K562 (cell line): Measurements from ENCODE around the gene TACR1. TPM values are rescaled to one million over a fixed set of nuclear protein-coding genes. Genes with fewer than 3 reads are reported as not detected.
"Not testable (repeated sequence)": the region's sequence is repeated elsewhere in the genome, so short reads cannot be mapped to it uniquely, and the experiment has no call there.

Source experiments
- ATAC-seq: fragments of 200-7000 bp; cut with Tn5 transposase; 3 replicates; pipeline ENCODE4 v1.9.1; 2020; ENCODE audit warnings: moderate library complexity
- BruUV-seq: library from RNA; stranded (reverse); fragments of 400-500 nt; replicated peaks from 2 replicates; lab custom pipeline; 2021; lab: Mats Ljungman, UMichigan
- CTCF ChIA-PET: fragments of 300-600 bp; formaldehyde crosslinking; extraction: SDS; loops from one replicate; lab custom pipeline; 2021; ENCODE audit warnings: low intra/inter-chr PET ratio; lab: Yijun Ruan, JAX
- POLR2A ChIA-PET: fragments of 300-600, 350-650 bp; sonication (Branson Sonifier 250); formaldehyde crosslinking; extraction: SDS; loops from one replicate; lab custom pipeline; 2021; ENCODE audit warnings: antibody characterized with exemption, inconsistent platforms; lab: Yijun Ruan, JAX
- DNase-seq, 4 experiments: peaks; one replicate each; pipeline versions ENCODE4 v3.0.0 to v3.0.0-alpha.2; 2011 to 2018; ENCODE audit warnings: low spot score in 3 of 4, mixed read lengths in 3 of 4; ENCODE audit errors: extremely low read depth in 1 of 4
- FAIRE-seq: peaks from 2 replicates; lab custom pipeline; 2011; peaks lifted over from hg19 to GRCh38; lab: Jason Lieb, UNC
- H2AFZ ChIP-seq: 2 replicates; pipeline ENCODE4 v1.6.0; 2011; ENCODE audit warnings: low read depth, low read length, control low read depth, inconsistent platforms
- H3K27ac ChIP-seq: fragments of 200-600 bp; 3 replicates; pipeline ENCODE4 v1.8.0; 2011; ENCODE audit warnings: low read depth, mild to moderate bottlenecking, control low read depth, inconsistent platforms, low read length, moderate library complexity, mixed read lengths; ENCODE audit errors: extremely low read depth
- H3K27me3 ChIP-seq, 2 experiments: fragments of 300-600 bp in 1 of 2; 2 replicates in 1 of 2; 3 replicates in 1 of 2; pipeline versions ENCODE4 v1.6.0 to v1.8.0; 2011; ENCODE audit warnings: inconsistent platforms in 2 of 2, low read length in 2 of 2, mild to moderate bottlenecking in 1 of 2, mixed read lengths in 1 of 2, moderate library complexity in 1 of 2; ENCODE audit not compliant: control insufficient read depth in 2 of 2, insufficient read depth in 2 of 2
- H3K36me3 ChIP-seq: fragments of 300-600 bp; 3 replicates; pipeline ENCODE4 v1.8.0; 2011; ENCODE audit warnings: mild to moderate bottlenecking, low read length, inconsistent platforms; ENCODE audit not compliant: control insufficient read depth, insufficient read depth
- H3K4me1 ChIP-seq, 2 experiments: fragments of 200-600 bp in 1 of 2; replicated peaks in 1 of 2; 2 replicates in 1 of 2; 3 replicates in 1 of 2; pipeline versions ENCODE4 v1.5.1 to v1.8.0; 2011; ENCODE audit warnings: inconsistent platforms in 2 of 2, low read length in 2 of 2, mild to moderate bottlenecking in 1 of 2, mixed read lengths in 1 of 2, moderate library complexity in 1 of 2; ENCODE audit not compliant: control insufficient read depth in 2 of 2, insufficient read depth in 2 of 2
- H3K4me2 ChIP-seq: 2 replicates; pipeline ENCODE4 v1.6.1; 2011; ENCODE audit warnings: low read length, control low read depth, inconsistent platforms, mixed read lengths; ENCODE audit not compliant: insufficient read depth
- H3K4me3 ChIP-seq: fragments of 200-600 bp; sonication (generic), shearing (Covaris generic); 2 replicates; pipeline ENCODE4 v1.5.1; 2016; ENCODE audit warnings: control low read depth, inconsistent platforms
- H3K79me2 ChIP-seq: fragments of 200-600 bp; 3 replicates; pipeline ENCODE4 v1.8.0; 2011; ENCODE audit warnings: low read length, inconsistent platforms; ENCODE audit not compliant: control insufficient read depth, insufficient read depth
- H3K9ac ChIP-seq, 2 experiments: 2 replicates each; pipeline versions ENCODE4 v1.6.0 to v1.6.1; 2011; ENCODE audit warnings: low read depth in 2 of 2, low read length in 2 of 2, control low read depth in 1 of 2, inconsistent platforms in 1 of 2, mild to moderate bottlenecking in 1 of 2, mixed read lengths in 1 of 2; ENCODE audit not compliant: insufficient read depth in 1 of 2
- H3K9me1 ChIP-seq: one replicate; pipeline ENCODE4 v1.6.0; 2011; ENCODE audit warnings: inconsistent platforms, mild to moderate bottlenecking, low read length, moderate library complexity; ENCODE audit not compliant: control insufficient read depth, insufficient read depth
- H3K9me3 ChIP-seq: replicated peaks from 2 replicates; pipeline ENCODE4 v1.5.1; 2011; ENCODE audit warnings: low read depth, low read length, inconsistent platforms; ENCODE audit not compliant: control insufficient read depth, insufficient read depth
- H4K20me1 ChIP-seq: replicated peaks from 2 replicates; pipeline ENCODE4 v1.6.1; 2011; ENCODE audit warnings: low read length, inconsistent platforms, mixed read lengths; ENCODE audit not compliant: control insufficient read depth, insufficient read depth
- RBM34 ChIP-seq: fragments of 200-400 bp; formaldehyde crosslinking; IDR thresholded peaks from 2 replicates; pipeline ENCODE4 v1.6.1; 2018; ENCODE audit warnings: low read length, borderline replicate concordance; ENCODE audit not compliant: insufficient read depth
- ZNF766 ChIP-seq: fragments of 200-800 bp; sonication (Bioruptor generic); conservative IDR thresholded peaks from 2 replicates; pipeline ENCODE4 v1.6.1; 2016; ENCODE audit warnings: missing genetic modification characterization, missing compliant biosample characterization
- WGBS: fragments of 100-300 bp; shearing (Covaris generic); methylation state at CpG from one replicate; pipeline ENCODE4 v1.1.6; 2016; ENCODE audit warnings: low coverage, mixed read lengths; ENCODE audit not compliant: insufficient coverage; ENCODE audit errors: missing lambda C conversion rate; 5-methylcytosine and 5-hydroxymethylcytosine counted together
- in situ Hi-C: fragments of 300-500 bp; cut with MboI; formaldehyde crosslinking; loops from 4 replicates; pipeline ENCODE4 v1.15.0; 2018; ENCODE audit warnings: inconsistent platforms, mixed read lengths
- intact Hi-C: fragments of 100-400 bp; cut with micrococcal nuclease; formaldehyde crosslinking; loops from 2 replicates; pipeline ENCODE4 v1.14.2; 2022
- polyA plus RNA-seq, 8 experiments: library from polyadenylated mRNA; depleted of rRNA in 4 of 8; stranded (reverse) in 5 of 8; unstranded in 3 of 8; fragments of >200 nt; fragmentation: Nextera tagmentation in 2 of 8; fragmentation: Illumina TruSeq in 1 of 8; extraction: Ambion mirVana in 2 of 8; extraction: Trizol in 1 of 8; gene quantifications; 2 replicates each; pipeline versions ENCODE4 v1.2.1 to v1.2.3, GENCODE V29; 2011 to 2014; ENCODE audit warnings: inconsistent platforms in 1 of 8, missing spikeins in 1 of 8
- total RNA-seq, 7 experiments: library from RNA; depleted of rRNA in 6 of 7; stranded (reverse); fragments of >200 nt in 6 of 7; fragmentation: Illumina TruSeq in 2 of 7; extraction: Trizol in 2 of 7; gene quantifications; 2 replicates each; pipeline versions ENCODE4 v1.2.1 to v1.2.3, GENCODE V29; 2011 to 2021; ENCODE audit warnings: low replicate concordance in 1 of 7
- TF ChIP-seq, protein P1 (sequence below): fragments of 450-650 bp; conservative IDR thresholded peaks from 2 replicates; pipeline ENCODE4 v1.6.1; 2016; ENCODE audit warnings: missing genetic modification characterization, low read depth, mild to moderate bottlenecking, missing compliant biosample characterization, moderate library complexity

The TACR1 gene
- total and polyA plus RNA-seq, 9 of the 15 experiments (the other 6 are each of a cell fraction or from before 2014, with no cell fraction given): not detected

DNA sequence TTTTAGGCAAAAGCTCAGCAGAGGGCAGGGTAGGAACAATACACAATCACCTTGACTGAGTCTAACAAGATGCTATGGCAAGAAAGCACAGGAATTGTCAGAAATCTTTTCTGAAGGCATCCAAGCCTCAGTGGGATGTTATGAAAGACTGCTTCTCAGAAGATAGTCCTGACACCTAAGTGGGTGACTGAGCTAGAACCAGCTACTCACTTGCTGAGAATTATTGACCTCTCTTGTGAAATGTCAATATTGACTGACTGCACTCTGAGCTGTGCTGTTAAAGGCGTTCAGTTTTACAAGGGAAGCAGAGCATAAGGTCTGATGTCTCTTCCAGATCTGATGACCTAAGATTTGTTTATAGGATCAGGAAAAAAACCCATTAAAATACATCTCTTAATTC lies 46.1 kb downstream of the TACR1 start (continued):
- TF ChIP-seq, protein P1, sequence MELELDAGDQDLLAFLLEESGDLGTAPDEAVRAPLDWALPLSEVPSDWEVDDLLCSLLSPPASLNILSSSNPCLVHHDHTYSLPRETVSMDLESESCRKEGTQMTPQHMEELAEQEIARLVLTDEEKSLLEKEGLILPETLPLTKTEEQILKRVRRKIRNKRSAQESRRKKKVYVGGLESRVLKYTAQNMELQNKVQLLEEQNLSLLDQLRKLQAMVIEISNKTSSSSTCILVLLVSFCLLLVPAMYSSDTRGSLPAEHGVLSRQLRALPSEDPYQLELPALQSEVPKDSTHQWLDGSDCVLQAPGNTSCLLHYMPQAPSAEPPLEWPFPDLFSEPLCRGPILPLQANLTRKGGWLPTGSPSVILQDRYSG (tag): no peak
- TF ChIP-seq ZNF766 (no peak), RBM34 (no peak)
- TF ChIP-seq, all 486 proteins: peak for 0

DNA sequence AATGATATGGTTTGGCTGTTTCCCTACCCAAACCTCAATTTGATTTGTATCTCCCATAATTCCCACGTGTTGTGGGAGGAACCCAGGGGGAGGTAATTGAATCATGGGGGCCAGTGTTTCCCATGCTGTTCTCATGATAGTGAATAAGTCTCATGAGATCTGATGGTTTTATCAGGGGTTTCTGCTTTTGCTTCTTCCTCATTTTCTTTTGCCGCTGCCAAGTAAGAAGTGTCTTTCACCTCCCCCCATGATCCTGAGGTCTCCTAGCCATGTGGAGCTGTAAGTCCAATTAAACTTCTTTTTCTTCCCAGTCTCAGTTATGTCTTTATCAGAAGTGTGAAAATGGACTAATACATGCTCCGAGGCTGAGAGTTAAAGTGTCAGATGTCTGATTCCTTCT lies 47.1 kb downstream of the TACR1 start:
- H3K4me3 ChIP-seq, DNase-seq, CTCF ChIA-PET, H3K9ac ChIP-seq, H3K36me3 ChIP-seq, H3K9me3 ChIP-seq, H3K27ac ChIP-seq, BruUV-seq, H3K27me3 ChIP-seq, ATAC-seq, FAIRE-seq, H3K79me2 ChIP-seq, POLR2A ChIA-PET, in situ Hi-C loops, intact Hi-C loops, H3K9me1 ChIP-seq, H4K20me1 ChIP-seq, H3K4me1 ChIP-seq, H3K4me2 ChIP-seq, H2AFZ ChIP-seq: not testable (repeated sequence)
- WGBS: 0% methylated on average over 3 of the region's 3 CpGs

DNA sequence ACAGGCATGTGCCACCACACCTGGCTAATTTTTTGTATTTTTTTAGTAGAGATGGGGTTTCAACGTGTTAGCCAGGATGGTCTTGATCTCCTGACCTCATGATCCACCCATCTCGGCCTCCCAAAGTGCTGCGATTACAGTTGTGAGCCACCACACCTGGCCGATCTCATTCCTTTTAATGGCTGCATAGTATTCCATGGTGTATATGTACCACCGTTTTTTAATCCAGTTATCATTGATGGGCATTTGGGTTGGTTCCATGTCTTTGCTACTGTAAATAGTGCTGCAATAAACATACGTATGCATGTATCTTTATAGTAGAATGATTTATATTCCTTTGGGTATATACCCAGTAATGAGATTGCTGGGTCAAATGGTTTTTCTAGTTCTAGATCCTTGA lies 51.4 kb downstream of the TACR1 start:
- POLR2A ChIA-PET: not testable (repeated sequence)

More for the DNA sequence above, 51.4 kb downstream of the TACR1 start:
- FAIRE-seq, H3K9ac ChIP-seq, BruUV-seq, H3K4me1 ChIP-seq, H4K20me1 ChIP-seq, CTCF ChIA-PET, H3K9me1 ChIP-seq, H2AFZ ChIP-seq, DNase-seq, H3K27me3 ChIP-seq, H3K4me3 ChIP-seq, H3K9me3 ChIP-seq, ATAC-seq, in situ Hi-C loops, H3K4me2 ChIP-seq, H3K36me3 ChIP-seq, H3K27ac ChIP-seq, H3K79me2 ChIP-seq: not testable (repeated sequence)
- 1% methylated on average over 6 of the region's 6 CpGs for whole genome bisulfite sequencing
- intact Hi-C loops: loop anchor here (5.0 kb wide), 1 partner anchor 86 kb away; no protein-coding TSS in a partner anchor
